8988T (cell line): ENCODE results near the gene MGRN1.
A peak's percentile ranks its signal among the peaks of the same experiment; 100 is the strongest.

Source experiments
- DNase-seq: peaks from one replicate; pipeline ENCODE4 v3.0.0; 2011

Gene MGRN1

DNA sequence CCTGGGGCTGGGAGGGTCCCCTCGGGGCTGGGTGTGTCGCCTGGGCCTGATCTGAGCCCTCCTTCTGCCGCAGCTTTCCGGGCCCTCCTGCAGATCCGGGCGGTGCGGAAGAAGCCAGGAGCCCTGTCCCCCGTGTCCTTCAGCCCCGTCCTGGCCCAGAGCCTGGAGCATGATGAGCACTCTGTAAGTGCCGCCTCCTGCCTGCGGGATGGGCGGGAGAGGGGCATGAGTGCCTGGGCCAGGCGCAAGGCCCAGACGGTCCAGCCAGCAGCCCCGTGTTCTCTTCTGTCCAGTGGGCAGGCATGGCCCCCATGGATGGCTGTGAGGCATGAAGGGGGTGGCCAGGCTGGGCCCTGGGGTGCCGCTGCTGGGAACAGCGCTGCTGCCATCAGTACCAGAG, 52.8 kb downstream of the MGRN1 start:
- DNase-seq, result no peak

DNA sequence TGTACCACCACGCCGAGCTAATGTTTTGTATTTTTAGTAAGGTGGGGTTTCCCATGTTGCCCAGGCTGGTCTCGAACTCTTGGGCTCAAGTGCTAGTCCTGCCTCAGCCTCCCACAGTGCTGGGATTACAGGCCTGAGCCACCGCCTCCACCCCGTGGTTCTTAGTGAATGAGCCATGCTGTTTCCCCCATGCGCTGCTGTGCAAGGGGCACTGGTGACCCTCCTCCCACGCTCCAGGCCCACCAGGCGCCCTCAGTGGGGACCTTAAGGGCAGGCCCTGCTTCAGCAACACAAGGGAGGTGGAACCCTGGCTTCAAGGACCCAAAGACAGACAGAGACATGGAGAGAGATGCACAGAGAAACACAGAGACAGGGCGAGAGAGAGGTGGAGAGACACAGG, 53.4 kb downstream of the MGRN1 start:
- no peak for DNase-seq

GRCh38 chr16:4678596-4678995, 54.0 kb downstream of the MGRN1 start:
- DNase-seq, result no peak

DNA sequence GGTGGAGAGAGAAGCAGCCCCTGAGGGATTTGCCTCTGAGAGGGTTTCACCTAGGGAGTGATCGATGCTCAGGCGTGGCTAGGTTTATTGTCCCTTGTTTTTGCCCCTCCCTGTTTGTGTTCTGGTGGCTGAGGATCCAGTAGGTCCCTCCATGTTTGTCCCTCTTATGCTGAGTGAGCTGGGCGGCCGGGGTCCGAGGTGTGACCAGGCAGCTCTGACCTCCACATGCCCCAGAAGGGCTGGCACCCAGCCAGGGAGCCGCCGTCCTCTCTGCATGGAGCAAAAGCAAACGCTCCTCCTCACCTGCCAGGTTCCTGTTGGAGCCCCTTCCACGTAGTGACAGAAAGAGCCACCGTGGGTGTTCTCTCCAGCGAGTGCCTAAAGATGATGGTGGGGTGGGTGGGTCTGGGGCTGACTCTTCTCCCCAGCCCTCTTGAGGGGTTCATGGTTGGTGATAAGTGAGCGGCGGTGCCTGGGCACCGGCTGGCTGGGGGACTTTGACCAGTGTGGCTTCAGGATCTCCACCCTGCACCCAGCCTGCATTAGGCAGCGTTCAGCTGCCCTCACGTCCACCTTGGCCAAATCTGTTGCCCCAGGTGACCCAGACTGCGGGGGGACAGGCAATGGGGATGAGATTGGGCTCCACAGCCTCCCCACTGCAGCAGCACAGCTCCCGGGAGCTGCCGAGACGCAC, 54.7 kb downstream of the MGRN1 start:
- no peak for DNase-seq

DNA sequence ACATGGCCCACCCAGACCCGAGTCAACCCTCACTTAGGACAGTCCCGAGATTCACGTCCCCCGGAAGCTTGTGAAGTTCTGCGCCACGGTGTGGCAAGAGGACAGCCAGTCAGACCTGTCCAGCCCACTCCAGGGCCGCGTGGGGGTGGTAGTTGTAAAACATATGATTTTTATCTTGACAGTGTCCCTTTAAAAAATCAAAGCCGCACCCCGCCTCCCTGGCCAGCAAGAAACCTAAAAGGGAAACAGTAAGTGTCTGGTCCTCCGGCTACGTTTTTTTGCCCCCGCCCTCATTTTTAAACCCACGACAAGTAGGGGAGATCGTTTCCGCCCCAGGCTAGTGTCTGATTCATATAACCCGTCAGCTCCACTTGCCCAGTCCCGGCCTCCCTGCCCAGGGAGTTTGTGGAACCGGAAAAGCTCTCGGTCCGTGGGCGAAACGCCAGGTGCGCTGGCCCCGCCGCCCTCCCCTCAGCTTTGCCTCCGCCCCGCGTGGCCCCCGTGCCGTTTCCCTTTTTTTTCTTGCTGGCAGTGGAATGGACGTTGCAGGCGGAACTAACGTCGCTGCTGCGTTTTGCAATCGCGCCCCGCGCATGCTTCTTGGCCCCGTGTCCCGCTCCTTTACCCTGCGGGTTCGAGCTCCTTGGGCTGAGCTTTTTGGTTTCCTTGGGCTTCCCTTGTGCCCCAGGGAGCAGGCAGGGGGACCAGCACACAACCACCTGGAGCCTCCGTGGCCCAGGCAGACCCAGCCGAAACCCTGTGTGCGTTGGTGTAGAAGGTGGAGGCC, 55.4 kb downstream of the MGRN1 start:
- DNase-seq, result no peak

DNA sequence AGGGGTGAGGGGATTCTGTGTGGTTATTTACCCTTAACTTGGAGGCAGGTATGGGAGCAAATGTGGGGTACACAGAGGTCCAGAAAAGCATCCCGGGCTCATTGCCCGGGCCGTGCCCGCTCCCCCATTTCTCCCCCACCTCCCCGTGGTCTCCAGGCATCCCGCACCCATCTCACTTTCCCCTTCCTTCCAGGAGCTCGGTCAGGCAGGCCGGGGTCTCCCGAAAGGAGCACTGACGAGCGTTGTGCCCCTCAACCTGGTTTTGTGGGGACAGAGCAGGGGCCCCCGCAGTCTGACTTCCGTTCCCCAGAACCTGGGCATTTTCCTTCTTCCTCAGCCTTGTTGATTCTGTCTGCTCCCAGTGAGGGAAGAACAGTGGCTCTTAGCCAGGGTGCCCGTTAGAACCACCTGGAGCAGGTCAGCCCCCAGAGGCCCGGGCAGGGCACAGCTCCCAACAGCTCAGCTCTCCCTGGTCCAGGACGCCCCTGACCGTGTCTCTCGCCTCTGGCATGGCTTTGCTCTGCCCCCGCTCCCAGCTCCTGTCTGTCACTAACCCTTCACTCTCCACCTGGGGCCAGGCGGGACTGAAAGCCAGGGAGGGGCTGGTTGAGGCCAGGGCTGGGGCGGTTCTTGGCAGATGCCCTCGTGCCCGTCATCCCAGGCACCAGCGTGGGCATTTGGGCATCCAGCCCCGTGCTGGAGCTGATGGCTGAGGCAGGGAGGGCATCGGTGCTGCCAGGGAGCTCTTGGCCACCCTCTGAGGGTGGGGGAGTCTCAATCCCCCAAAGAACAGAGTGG, 56.2 kb downstream of the MGRN1 start:
- DNase-seq, result no peak

GRCh38 chr16:4681471-4682083, 57.0 kb downstream of the MGRN1 start:
- no peak for DNase-seq

DNA sequence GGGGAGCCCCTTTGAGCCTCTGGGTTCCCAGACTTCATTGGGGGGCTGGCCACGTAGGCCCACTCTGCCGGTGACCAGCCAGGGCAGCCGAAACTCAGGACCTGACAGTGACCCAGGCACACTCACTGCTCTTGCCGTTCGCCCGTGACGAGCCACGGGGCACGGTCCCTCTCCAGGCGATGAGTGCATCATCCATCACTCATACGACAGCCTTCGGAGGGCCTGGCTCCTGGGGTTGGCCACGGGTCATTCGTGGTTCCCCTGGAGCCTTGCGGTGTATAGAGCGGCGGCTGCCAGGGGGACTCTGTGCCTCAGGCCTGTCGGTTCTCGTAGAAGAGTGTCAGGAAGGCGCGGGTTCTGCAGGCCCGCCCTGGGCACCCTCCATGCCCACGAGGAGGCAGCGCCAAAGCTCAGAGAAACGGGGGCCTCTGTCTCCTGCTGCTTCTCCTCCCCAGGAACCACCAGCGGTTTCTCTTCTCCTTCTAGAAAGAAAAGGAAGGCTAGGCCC, 57.5 kb downstream of the MGRN1 start:
- DNase-seq, result no peak

DNA sequence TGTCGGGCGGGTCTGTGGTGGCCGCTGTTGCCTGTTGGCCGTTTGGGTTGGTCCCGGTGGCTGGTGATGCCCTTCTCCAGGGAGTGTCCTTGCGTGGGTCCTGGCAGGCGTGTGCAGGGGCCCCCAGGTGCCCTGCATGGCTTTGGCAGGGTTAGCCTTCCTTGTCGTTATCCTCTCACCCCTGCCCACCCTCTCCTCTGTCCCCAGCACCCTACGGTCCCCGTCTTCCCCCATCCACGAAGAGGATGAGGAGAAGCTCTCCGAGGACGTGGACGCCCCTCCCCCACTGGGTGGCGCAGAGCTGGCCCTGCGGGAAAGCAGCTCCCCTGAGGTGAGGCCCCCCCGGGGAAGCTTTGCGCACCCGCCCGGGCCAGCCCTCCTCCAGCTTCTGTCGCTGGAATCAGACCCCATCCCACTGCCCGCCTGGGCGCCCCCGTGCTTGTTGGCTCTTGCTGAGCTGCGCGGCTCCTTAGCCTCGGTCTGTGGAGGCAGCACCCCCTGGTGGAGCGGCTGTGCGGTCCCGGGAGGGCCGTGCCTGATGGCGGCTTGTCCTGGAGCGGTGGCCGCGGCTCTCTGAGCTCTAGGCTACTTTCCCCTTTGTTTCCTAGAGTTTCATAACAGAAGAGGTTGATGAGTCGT, 58.1 kb downstream of the MGRN1 start:
- DNase-seq, result peak; percentile 59

DNA sequence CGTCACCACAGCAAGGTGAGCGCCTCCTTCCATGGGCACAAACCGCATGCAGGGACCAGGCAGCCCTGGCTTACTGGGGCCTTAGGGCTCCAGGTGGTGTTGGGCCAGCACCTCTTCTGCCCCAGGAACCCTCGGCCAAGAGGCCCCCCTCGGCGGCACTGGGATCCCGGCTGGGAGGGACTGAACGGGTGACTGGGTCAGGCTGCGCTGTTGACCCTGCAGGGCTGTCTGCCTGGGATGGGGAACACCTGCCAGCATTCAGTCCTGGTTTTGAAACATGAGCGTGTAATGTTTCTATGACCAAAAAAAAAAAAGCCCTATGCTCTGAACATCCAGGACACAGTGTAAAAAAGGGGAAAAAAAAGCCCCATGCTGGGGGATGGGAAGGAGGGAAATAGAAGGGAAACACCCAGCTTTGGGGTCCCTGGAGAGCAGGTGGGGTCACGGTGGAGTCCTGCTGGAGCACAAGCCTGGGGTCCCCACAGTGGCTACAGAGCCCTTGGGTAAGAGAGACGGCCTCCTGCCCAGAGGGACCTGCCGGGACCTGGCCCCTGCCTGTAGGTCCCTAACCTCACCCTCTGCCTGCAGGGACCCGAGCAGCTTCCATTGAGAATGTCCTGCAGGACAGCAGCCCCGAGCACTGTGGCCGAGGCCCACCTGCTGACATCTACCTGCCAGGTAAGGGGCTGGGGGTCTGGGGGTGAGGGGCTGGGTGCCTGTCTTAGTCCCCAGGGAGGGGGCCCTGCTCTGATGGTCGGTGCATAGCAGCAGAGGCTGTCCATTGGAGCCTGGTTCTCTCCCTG, 58.8 kb downstream of the MGRN1 start:
- DNase-seq, result no peak

DNA sequence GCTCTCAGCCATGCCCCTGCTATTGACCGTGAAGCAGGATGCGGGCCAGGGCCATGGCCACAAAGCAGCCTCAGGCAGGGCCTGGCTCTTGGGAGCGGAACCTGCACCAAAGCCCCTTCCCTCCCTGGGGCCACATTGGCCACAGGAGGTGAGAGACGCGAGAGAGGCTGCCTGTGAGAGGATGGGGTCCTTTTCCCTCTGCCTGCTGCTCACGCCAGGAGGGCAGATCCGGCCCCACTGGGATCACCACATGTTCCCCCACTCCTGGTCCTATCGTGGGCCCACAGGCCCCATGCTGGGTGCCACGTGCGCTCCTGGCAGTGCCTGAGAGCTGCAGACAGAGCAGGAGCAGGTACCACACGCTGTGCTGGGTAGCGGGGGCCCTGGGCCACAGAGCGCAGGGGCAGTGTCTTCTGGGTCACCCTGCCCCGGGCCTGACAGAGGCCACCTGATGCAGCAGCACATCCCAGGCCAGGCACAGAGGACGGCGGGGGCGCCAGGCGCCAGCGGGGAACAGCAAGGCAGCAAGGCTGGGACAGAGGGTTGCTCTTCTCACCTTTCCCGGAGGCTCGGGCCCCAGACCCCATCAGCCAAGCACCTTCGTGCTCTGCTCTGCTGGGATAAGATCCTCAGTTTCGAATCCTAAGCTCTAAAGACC, 59.6 kb downstream of the MGRN1 start:
- DNase-seq, result no peak

DNA sequence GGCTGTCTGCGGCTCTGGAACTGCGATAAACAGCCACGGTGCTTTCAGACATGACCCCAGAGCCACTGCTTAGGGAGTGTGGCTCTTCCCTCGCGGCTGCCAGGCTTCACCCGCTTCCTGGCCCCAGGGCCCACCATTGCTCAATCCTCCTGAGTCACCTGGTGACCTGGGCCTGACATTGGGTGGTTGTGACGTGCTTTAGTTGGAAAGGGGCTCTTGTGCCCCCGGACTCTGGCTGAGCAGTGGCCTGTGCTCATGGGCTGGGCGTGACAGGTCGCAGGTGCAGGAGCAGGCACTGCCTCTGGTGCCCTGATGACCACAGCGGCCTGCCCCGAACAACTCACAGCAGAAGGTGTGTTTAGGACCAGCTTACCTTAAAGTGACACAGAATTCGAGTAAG, 60.1 kb downstream of the MGRN1 start:
- DNase-seq, result no peak

DNA sequence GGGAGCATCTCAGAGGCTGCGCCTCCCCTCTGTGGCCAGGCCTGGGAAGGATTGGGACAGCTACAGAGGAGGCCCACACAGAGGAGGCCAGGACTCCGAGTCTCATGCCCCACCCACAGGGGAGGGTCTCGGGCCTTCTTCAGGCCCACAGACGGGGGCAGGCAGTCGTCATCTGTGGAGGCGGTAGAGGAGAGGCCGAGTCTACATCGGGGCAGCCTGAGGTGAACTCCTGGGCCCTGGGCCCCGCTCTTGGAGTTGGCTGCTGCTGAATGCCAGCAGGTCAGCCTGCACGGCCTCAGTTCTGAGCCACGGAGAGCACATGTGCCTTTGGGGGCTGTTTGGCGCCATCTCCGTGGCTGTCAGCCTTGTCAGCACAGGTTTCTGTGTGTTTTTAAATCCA, 60.7 kb downstream of the MGRN1 start:
- DNase-seq, result no peak

DNA sequence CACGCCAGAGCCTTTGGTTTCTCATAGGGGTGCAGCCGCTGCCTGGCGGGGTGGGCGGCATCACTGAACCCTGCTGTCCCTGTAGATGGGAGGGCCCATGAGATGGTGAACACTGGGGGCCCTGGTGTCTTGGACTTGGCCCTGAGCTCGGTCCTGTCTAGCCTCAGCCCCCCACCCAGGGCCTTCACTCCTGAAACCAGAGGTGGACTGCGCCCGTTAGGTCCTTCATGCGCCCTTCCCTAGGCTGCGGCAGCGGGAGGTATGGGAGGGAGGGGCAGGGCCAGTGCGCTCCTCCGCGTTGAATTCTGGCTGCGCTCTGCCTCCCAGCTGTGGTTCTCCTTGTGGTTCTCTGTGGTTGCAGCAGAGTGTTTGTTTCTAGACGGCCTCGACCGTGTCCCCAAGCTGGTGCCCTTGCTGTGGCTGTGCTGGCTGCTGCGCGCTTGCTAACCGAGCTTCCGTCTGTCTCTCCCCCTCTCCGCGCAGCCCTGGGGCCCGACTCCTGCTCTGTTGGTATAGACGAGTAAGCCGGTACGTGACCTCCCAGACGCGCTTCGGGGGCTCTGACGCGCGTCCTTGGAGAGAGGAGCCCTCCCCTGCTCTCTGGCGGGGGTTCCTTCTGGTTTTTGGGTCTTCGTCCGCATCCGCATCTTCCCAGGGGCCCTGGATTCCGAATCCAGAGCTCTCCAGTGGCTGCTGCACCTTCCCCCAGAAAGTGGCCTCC, 61.3 kb downstream of the MGRN1 start:
- no peak for DNase-seq

DNA sequence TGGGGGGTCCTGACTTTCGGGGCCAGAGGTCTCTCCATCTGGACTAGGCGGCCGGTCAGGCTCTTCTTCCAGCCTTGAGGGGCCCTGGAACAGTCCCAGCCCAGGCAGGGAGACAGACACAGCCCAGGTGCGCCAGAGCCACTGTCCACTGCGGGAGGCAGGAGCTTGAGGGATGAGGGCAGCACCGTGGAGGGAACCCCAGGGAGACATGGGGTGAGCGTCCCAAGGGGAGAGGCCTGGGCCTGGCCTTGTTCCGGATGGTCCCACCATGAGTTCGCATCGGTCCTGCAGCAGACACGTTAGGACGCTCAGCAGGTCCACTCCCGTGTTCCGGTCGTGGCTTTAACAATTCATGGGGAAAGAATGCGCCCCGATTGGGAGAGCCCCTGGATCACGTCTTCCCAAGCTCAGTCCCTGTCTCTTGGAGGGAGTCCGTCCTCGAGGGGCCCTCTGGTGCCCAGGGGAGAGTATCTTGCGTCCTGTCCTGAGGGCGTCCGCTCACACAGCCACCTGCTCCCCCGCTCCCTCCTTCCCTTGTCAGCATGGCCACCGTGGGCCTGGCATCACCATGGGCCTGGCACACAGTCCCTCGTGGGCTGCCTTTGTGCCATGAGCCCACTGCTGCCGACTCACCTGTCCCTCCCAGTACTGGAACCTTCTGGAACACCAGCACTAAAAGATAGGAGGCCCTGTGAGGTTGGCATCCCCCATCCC, 62.0 kb downstream of the MGRN1 start:
- no peak for DNase-seq

- DNase-seq, result no peak
These were observed 62.8 kb downstream of the MGRN1 start for GRCh38 chr16:4687416-4687815.

GRCh38 chr16:4687946-4688673, 63.5 kb downstream of the MGRN1 start:
- no peak for DNase-seq

DNA sequence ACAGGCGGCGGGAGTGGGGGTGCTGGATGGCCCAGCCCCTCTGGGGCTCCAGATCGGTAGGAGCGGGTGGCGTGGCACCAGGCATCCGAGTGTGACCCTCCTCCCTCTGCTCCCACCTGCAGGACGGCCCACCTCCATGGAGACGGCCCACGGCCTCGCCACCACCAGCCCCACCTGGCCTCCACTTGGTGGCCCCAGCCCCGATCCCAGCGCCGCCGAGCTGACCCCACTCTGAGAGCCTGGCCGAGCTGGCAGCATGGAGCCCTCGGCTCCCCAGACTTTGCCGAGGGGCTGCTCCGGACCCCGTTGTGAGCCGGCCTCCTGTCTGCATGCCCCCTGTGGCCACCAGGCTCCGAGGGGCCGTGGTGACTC, 64.0 kb downstream of the MGRN1 start:
- no peak for DNase-seq

DNA sequence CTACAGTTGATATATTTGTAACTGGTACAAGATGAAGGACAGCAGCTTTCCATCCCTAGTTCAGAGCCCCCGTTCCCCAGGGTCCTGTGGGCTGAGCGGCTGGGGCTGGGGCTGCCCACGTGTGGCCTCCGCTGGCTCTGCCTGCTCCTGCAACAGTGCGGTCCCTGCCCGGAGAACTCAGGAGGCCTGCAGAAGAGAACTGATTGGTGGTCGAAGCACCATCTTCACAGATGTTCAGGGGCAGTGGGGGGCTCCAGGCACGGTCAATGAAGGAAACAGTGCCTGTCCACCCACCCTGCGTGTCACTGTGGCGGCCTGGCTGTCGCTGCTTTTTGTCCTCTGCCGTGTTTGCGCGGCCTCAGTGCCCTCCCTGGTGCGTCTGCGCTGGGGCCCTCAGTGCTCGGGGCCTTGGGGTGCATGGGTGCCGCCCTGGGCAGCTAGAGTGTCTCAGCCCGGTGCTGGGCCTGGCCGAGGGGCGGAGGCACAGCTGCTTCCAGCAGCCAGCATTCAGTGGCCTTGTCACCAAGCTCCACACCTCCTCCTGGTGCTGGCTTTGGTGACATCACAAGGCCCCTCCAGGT, 64.6 kb downstream of the MGRN1 start:
- DNase-seq, result no peak
